ENCODE data around the gene DNAH6. TPM values are rescaled to one million over a fixed set of nuclear protein-coding genes. Genes with fewer than 3 reads are reported as not detected.
"Not testable (repeated sequence)": the region's sequence is repeated elsewhere in the genome, so short reads cannot be mapped to it uniquely, and the experiment has no call there.

DNAH6 gene
- total and polyA plus RNA-seq, 4 donors: 1.9 to 16.9 (median 8.5) TPM

DNA sequence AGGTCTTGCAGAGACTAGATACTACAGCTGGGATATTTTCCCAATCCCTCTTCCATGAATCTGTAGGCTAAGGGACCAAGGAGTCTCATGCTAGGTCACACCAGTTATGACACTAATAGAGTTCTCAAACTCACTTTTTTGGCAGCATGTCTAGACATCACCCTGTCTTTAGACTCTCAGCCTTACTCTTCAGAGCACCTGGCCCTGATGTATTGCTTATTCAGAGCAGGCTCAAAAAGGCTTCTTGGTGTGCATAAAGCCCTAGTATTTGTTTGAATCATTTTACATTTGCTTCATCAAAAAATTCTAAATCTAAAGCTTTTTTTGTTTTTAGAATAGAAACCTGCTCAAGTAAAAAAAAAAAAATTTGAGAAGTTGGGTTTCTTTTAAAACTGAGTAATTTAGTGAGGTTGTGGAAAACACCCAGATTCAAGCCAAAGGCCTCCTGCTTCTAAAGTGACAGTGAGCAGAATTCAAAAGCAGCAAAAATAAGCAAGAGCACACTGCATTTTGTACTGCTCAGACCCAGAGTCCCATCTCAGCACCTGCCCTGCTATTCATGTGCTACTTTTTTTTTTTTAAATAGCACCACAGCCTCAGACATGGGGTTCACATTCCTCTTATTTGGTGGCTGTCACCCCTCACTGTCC lies 18.0 kb upstream of the DNAH6 start:
- no peaks in the 10 kb centered on the region for H3K4me1 ChIP-seq (ENCODE audit: control insufficient read depth in 5 of 5, insufficient read depth in 5 of 5, low read length in 5 of 5)
- no peak for ATAC-seq (ENCODE audit: insufficient read depth, low FRiP score)
- H3K36me3 ChIP-seq (ENCODE audit: control insufficient read depth in 4 of 4, insufficient read depth in 4 of 4, low read length in 4 of 4): peaks cover 0 to 2% (median 0%) of the 10 kb centered on the region in 4 donors
- no peaks in the 10 kb centered on the region for H3K27me3 ChIP-seq (ENCODE audit: control insufficient read depth in 3 of 3, insufficient read depth in 3 of 3, low read length in 2 of 3)
- H3K4me3 ChIP-seq: no peak overlapping the region
- H3K9ac ChIP-seq (ENCODE audit: insufficient read depth in 1 of 2, low read length in 2 of 2): no peak overlapping the region
- peaks cover 0 to 2% (median 0%) of the 10 kb centered on the region in 4 donors for H3K9me3 ChIP-seq (ENCODE audit: control insufficient read depth in 4 of 4, insufficient read depth in 3 of 4, low read length in 3 of 4)
- H3K27ac ChIP-seq (ENCODE audit: low read depth in 1 of 2, low read length in 1 of 2): no peak overlapping the region
- DNase-seq: no peak
- TF ChIP-seq, protein P1, sequence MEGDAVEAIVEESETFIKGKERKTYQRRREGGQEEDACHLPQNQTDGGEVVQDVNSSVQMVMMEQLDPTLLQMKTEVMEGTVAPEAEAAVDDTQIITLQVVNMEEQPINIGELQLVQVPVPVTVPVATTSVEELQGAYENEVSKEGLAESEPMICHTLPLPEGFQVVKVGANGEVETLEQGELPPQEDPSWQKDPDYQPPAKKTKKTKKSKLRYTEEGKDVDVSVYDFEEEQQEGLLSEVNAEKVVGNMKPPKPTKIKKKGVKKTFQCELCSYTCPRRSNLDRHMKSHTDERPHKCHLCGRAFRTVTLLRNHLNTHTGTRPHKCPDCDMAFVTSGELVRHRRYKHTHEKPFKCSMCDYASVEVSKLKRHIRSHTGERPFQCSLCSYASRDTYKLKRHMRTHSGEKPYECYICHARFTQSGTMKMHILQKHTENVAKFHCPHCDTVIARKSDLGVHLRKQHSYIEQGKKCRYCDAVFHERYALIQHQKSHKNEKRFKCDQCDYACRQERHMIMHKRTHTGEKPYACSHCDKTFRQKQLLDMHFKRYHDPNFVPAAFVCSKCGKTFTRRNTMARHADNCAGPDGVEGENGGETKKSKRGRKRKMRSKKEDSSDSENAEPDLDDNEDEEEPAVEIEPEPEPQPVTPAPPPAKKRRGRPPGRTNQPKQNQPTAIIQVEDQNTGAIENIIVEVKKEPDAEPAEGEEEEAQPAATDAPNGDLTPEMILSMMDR (IDR thresholded peaks at IDR 0.05; ENCODE audit: control extremely low read depth, extremely low read depth): no peak

DNA sequence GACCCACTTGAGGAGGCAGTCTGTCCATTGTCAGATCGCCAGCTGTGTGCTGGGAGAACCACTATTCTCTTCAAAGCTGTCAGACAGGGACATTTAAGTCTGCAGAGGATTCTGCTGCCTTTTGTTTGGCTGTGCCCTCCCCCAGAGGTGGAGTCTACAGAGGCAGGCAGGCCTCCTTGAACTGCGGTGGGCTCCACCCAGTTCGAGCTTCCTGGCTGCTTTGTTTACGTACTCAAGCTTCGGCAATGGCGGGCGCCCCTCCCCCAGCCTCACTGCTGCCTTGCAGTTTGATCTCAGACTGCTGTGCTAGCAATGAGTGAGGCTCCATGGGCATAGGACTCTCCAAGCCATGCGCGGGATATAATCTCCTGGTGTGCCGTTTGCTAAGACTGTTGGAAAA lies 5.3 kb upstream of the DNAH6 start:
- not testable (repeated sequence) for DNase-seq; H3K4me1 ChIP-seq (ENCODE audit: control insufficient read depth in 5 of 5, insufficient read depth in 5 of 5, low read length in 5 of 5); H3K9me3 ChIP-seq (ENCODE audit: control insufficient read depth in 4 of 4, insufficient read depth in 3 of 4, low read length in 3 of 4); H3K9ac ChIP-seq (ENCODE audit: insufficient read depth in 1 of 2, low read length in 2 of 2); ATAC-seq (ENCODE audit: insufficient read depth, low FRiP score); H3K27ac ChIP-seq (ENCODE audit: low read depth in 1 of 2, low read length in 1 of 2); H3K27me3 ChIP-seq (ENCODE audit: control insufficient read depth in 3 of 3, insufficient read depth in 3 of 3, low read length in 2 of 3); H3K36me3 ChIP-seq (ENCODE audit: control insufficient read depth in 4 of 4, insufficient read depth in 4 of 4, low read length in 4 of 4); H3K4me3 ChIP-seq
- WGBS, 2 donors: 86 to 87% methylated on average over 10 of the region's 10 CpGs

DNA sequence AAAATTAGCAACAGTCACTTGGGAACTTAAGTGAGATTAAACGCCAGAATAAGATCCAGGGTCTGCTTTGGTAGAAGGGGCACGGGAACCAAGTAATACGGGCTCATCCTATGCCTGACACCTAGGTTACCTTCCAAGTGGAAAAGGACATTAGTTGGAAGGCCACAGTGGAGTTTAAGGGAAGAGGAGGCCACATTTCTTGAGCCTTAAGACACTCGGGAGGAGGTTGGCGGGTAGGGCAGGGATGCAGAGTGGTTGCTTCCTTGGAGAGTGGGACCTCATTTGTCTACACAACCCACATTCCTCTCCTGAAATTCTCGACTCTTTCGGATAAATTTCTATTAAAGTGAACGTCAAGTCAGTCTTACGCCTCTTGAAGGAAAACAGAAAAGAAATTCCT lies 510 bp upstream of the DNAH6 start:
- Histone ChIP-seq H3K9me3 (ENCODE audit: control insufficient read depth in 4 of 4, insufficient read depth in 3 of 4, low read length in 3 of 4) (peaks cover 0 to 3% (median 0%) of the 10 kb centered on the region in 4 donors), H3K27ac (ENCODE audit: low read depth in 1 of 2, low read length in 1 of 2) (peak overlapping the region in 1 of 2 donors; percentile 64), H3K9ac (ENCODE audit: insufficient read depth in 1 of 2, low read length in 2 of 2) (peak overlapping the region; percentile 67 to 80), H3K4me1 (ENCODE audit: control insufficient read depth in 5 of 5, insufficient read depth in 5 of 5, low read length in 5 of 5) (peaks cover 0 to 4% (median 0%) of the 10 kb centered on the region in 5 donors), H3K27me3 (ENCODE audit: control insufficient read depth in 3 of 3, insufficient read depth in 3 of 3, low read length in 2 of 3) (no peaks in the 10 kb centered on the region), H3K4me3 (no peak overlapping the region), H3K36me3 (ENCODE audit: control insufficient read depth in 4 of 4, insufficient read depth in 4 of 4, low read length in 4 of 4) (no peaks in the 10 kb centered on the region)
- no peak for ATAC-seq (ENCODE audit: insufficient read depth, low FRiP score)
- WGBS, 2 donors: 58 to 60% methylated on average over 9 of the region's 9 CpGs
- DNase-seq: no peak
- TF ChIP-seq, protein P1 (IDR thresholded peaks at IDR 0.05; ENCODE audit: control extremely low read depth, extremely low read depth): no peak

DNA sequence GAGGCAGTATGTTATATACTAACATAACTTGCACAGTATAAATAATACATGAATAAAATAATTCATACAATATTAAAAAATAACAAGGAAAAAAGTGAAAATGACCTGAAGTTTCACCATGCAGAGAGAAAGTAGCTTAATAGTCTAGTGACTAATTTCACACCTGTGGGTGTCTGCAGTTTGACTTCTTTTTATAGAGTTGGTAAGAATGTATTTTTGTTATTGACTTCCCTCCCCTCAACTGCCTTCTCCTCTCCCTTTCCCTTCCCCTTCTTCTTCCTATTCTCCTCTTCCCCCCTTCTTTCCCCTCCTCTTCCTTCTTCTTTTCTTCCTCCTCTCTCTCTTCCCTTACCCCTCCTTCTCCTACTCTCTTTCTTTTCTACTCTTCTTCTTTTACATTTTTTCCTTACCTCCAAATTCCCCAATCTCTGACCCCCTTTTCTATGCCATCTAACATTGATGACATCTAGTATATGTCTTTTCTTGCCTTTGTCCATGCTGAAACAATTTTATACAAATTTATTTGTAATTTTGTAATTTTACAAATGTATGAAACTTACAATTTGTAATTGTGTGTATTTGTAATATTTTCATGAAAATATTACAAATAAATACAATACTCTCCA lies 3.1 kb downstream of the DNAH6 start:
- Histone ChIP-seq H3K36me3 (ENCODE audit: control insufficient read depth in 4 of 4, insufficient read depth in 4 of 4, low read length in 4 of 4) (no peaks in the 10 kb centered on the region), H3K27ac (ENCODE audit: low read depth in 1 of 2, low read length in 1 of 2) (no peak overlapping the region), H3K27me3 (ENCODE audit: control insufficient read depth in 3 of 3, insufficient read depth in 3 of 3, low read length in 2 of 3) (no peaks in the 10 kb centered on the region), H3K4me1 (ENCODE audit: control insufficient read depth in 5 of 5, insufficient read depth in 5 of 5, low read length in 5 of 5) (peaks cover 0 to 4% (median 0%) of the 10 kb centered on the region in 5 donors), H3K9ac (ENCODE audit: insufficient read depth in 1 of 2, low read length in 2 of 2) (no peak overlapping the region), H3K9me3 (ENCODE audit: control insufficient read depth in 4 of 4, insufficient read depth in 3 of 4, low read length in 3 of 4) (no peaks in the 10 kb centered on the region), H3K4me3 (no peak overlapping the region)
- TF ChIP-seq, protein P1 (IDR thresholded peaks at IDR 0.05; ENCODE audit: control extremely low read depth, extremely low read depth): no peak
- ATAC-seq (ENCODE audit: insufficient read depth, low FRiP score) (no peak), DNase-seq (no peak)
